Neural cell (in vitro differentiated cells): Measurements from ENCODE around the gene WASF1.

Experiments
- EP300 ChIP-seq: fragments of 450-650 bp; conservative IDR thresholded peaks from 2 replicates; pipeline ENCODE4 v1.6.1; 2014; ENCODE audit warnings: antibody characterized with exemption, mild to moderate bottlenecking, moderate library complexity; ENCODE audit not compliant: poor library complexity, severe bottlenecking
- EZH2 ChIP-seq: fragments of 200-600, 300-800 bp; shearing (Covaris generic), sonication (generic); IDR thresholded peaks from 2 replicates; pipeline ENCODE4 v1.6.1; 2014; ENCODE audit warnings: antibody characterized with exemption, low read length, borderline replicate concordance, mild to moderate bottlenecking; ENCODE audit not compliant: insufficient read depth, poor library complexity, severe bottlenecking
- POLR2AphosphoS5 ChIP-seq: IDR thresholded peaks from 2 replicates; pipeline ENCODE4 v1.6.1; 2012
- SMC3 ChIP-seq: fragments of 450-650 bp; conservative IDR thresholded peaks from 2 replicates; pipeline ENCODE4 v1.6.1; 2014; ENCODE audit warnings: antibody characterized with exemption, mild to moderate bottlenecking, moderate library complexity; ENCODE audit not compliant: poor library complexity
- TAF1 ChIP-seq: IDR thresholded peaks from 2 replicates; pipeline ENCODE4 v1.6.1; 2012; ENCODE audit warnings: low read depth
- TF ChIP-seq, protein P1 (sequence below): fragments of 450-650 bp; IDR thresholded peaks from 2 replicates; pipeline ENCODE4 v1.5.1; 2014; ENCODE audit warnings: antibody characterized with exemption, mild to moderate bottlenecking, moderate library complexity; ENCODE audit not compliant: poor library complexity, severe bottlenecking

DNA sequence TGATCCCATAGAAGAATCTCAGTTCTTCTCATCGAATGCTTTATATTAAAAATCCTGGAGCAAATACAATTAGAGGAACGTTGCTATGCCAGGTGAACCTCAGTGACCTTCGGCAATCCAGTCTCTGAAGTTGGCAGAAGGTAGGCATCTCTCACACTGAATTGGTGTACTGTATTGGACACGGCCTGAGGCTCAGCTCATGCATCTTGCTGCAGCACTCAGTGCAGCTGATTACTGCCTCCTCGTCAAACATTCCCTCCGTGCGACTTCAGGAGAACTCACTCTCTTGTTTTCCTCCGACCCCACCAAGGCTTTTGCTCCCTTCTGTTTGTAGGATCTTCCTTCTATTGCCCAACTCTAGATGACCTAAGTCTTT is 110.9 kb downstream of the WASF1 start:
- TF ChIP-seq TAF1: no peak
- TF ChIP-seq, protein P1, sequence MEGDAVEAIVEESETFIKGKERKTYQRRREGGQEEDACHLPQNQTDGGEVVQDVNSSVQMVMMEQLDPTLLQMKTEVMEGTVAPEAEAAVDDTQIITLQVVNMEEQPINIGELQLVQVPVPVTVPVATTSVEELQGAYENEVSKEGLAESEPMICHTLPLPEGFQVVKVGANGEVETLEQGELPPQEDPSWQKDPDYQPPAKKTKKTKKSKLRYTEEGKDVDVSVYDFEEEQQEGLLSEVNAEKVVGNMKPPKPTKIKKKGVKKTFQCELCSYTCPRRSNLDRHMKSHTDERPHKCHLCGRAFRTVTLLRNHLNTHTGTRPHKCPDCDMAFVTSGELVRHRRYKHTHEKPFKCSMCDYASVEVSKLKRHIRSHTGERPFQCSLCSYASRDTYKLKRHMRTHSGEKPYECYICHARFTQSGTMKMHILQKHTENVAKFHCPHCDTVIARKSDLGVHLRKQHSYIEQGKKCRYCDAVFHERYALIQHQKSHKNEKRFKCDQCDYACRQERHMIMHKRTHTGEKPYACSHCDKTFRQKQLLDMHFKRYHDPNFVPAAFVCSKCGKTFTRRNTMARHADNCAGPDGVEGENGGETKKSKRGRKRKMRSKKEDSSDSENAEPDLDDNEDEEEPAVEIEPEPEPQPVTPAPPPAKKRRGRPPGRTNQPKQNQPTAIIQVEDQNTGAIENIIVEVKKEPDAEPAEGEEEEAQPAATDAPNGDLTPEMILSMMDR: no peak
- no peak for TF ChIP-seq EZH2
- TF ChIP-seq EP300: no peak
- TF ChIP-seq POLR2AphosphoS5: no peak
- no peak for TF ChIP-seq SMC3
